Measurements from ENCODE around the gene TACC2.

TACC2 gene

DNA sequence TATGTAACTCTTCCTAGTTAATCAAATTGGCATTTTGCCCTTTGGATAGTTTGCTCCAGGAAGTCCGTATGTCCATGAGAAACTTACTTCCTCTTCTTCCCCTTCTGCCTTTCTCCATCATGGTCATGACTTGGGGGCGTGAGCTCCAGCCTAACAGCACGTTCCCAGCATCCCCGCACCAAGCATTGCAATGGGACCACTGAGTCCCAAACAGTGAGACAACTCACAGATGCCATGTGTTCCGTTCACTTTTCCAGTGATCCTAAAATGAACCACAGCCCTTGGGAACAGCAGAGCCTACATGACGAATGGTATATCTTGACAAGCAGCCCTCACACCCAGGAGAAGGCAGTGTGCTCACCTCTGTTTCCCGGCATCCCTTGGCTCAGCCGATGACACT is 292.8 kb downstream of the TACC2 start:
- H3K4me3 ChIP-seq (ENCODE audit: low read length) = no peak overlapping the region
- TF ChIP-seq, protein P1, sequence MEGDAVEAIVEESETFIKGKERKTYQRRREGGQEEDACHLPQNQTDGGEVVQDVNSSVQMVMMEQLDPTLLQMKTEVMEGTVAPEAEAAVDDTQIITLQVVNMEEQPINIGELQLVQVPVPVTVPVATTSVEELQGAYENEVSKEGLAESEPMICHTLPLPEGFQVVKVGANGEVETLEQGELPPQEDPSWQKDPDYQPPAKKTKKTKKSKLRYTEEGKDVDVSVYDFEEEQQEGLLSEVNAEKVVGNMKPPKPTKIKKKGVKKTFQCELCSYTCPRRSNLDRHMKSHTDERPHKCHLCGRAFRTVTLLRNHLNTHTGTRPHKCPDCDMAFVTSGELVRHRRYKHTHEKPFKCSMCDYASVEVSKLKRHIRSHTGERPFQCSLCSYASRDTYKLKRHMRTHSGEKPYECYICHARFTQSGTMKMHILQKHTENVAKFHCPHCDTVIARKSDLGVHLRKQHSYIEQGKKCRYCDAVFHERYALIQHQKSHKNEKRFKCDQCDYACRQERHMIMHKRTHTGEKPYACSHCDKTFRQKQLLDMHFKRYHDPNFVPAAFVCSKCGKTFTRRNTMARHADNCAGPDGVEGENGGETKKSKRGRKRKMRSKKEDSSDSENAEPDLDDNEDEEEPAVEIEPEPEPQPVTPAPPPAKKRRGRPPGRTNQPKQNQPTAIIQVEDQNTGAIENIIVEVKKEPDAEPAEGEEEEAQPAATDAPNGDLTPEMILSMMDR (conservative IDR thresholded peaks at IDR 0.05; ENCODE audit: low read depth, low read length) = no peak
- DNase-seq (ENCODE audit: low read depth) = no peak

- DNase-seq (ENCODE audit: low read depth) = no peak
- TF ChIP-seq, protein P1 (conservative IDR thresholded peaks at IDR 0.05; ENCODE audit: low read depth, low read length) = no peak
- H3K4me3 ChIP-seq (ENCODE audit: low read length) = no peak overlapping the region
Observed at GRCh38 chr10:122282253-122282671, 293.3 kb downstream of the TACC2 start.

DNA sequence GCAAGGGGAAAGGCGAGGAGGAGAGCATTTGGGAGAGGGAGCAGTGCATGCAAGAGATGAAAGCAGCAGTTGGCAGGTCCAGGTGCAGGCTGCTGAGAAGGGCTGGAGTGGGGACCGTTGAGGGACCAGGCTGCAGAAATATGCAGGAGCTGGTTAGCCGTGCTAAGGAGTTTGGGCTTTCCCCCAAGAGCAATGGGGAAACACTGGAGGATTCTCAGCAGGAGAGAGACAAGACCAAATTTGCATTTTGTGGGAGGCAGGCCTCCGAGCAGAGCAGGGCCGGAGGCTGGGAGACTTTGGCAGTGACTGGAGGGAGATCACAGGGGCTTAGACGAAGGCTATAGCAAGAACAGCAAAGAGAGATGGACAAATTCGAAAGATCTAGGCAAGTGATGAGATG is 293.9 kb downstream of the TACC2 start:
- H3K4me3 ChIP-seq (ENCODE audit: low read length) = no peak overlapping the region
- no peak for DNase-seq (ENCODE audit: low read depth)
- TF ChIP-seq, protein P1 (conservative IDR thresholded peaks at IDR 0.05; ENCODE audit: low read depth, low read length) = no peak

DNA sequence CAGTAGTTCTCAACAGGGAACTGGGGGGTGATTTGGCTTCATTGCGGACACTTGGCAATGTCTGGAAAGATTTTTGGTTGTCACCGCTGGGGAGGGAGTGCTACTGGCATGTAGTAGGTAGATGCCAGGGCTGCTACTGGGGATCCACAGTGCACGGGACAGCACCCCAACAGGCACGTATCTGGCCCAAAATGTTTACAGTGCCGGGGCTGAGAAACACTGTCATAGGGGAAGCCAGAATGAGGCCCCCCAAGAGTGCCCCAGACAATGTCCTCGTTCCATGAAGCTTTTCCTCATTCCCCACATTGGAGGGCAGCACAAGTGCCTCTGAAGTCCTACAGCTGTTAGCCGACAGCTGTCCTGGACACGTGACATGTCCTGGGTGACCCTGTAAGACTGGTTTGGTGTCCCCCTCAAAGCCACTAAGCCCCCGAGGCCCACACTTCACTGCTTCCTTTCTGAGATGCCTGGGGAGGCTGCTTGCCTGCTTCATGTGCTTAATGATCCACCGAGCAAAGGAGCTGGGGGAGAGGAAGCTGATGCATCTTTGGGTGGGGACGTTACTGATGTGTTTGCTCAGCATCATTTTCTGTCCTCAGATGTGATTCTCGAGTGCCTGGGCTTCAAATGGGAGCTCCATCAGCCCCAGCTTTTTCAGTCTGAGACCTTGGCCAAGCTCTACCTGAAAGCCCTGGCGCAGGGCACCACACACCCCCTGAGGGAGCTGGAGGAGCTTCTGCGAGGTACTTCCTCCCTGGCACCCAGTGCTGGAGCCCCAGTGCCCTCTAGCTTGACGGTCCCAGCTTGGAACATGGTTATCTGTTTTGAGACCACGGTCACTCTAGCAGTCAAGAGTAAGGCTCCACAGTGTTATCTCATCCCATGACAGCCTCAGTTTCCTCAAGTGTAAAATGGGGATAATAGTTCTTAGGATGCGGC is 296.8 kb downstream of the TACC2 start:
- TF ChIP-seq, protein P1 (conservative IDR thresholded peaks at IDR 0.05; ENCODE audit: low read depth, low read length) = no peak
- DNase-seq (ENCODE audit: low read depth) = no peak
- no peak overlapping the region for H3K4me3 ChIP-seq (ENCODE audit: low read length)

DNA sequence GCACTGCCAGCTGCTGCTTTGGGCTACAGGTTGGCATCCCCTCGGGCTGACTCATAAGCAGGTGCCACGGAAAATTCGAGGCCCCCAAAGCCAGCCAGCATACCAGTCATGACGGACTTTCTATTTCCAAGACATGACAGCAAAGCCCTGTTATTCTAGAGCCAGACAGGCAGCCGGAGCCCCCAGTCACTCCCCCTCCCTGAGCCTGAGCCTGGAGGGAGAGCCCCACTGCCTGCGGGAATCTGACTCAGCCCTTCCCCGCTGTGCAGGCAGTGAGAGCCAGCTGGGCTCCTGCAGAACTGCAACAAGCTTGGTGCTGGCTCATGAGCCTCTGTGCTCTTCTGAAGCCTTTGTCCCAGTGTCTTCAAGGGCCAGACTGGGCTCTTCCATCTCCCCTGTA is 297.9 kb downstream of the TACC2 start:
- DNase-seq (ENCODE audit: low read depth) = peak; percentile 23
- no peak overlapping the region for H3K4me3 ChIP-seq (ENCODE audit: low read length)
- TF ChIP-seq, protein P1 (conservative IDR thresholded peaks at IDR 0.05; ENCODE audit: low read depth, low read length) = no peak

GRCh38 chr10:122287570-122287969 is 298.6 kb downstream of the TACC2 start:
- no peak for DNase-seq (ENCODE audit: low read depth)
- TF ChIP-seq, protein P1 (conservative IDR thresholded peaks at IDR 0.05; ENCODE audit: low read depth, low read length) = no peak
- no peak overlapping the region for H3K4me3 ChIP-seq (ENCODE audit: low read length)

DNA sequence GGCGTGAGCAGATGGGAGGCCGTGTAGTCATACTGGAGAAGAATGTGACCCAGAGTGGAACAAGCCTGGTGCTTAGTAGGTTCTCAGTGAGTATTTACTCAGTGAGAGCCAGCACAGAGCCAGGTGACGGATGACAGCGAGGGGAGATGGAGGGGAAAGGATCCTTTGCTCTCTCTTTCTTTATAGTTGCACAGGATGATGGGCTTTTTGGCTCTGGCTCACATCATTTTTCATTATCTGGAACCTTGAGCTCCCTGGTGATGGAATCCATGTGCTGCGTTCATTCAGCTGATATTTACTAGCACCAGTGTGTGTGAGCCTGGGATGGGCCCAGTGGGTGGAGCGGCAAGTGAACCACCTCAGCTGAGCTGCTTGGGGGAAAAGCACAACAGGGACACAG is 299.3 kb downstream of the TACC2 start:
- H3K4me3 ChIP-seq (ENCODE audit: low read length) = no peak overlapping the region

More for the DNA sequence above, 299.3 kb downstream of the TACC2 start:
- TF ChIP-seq, protein P1 (conservative IDR thresholded peaks at IDR 0.05; ENCODE audit: low read depth, low read length) = no peak
- no peak for DNase-seq (ENCODE audit: low read depth)

Data from retinal pigment epithelial cell (primary cell).